Measurements from ENCODE around the gene PTPRK.
"Not testable (repeated sequence)": the region's sequence is repeated elsewhere in the genome, so short reads cannot be mapped to it uniquely, and the experiment has no call there.

Gene PTPRK

DNA sequence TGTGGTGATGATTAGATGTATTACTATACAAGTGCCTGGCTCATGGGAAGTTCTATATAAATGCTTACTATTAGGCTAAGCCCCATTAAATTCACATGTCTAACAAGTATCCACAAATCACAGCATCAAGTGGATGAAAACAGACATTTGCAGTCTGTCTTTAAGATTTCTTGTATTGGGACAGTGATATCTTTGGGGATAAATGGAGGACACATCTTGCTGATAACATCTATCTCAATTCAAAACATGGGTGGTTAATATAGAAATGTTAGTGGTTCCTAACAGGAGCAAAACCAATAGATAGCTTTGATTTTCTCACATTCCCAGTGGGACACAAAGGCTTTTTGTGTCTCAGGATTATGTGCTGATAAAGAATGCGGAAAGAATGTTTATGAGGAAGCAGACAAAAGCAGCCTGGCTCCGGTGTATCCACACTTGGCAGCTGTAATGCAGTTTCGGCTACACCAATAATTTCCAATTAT is 29.3 kb downstream of the PTPRK start:
- TF ChIP-seq, protein P1, sequence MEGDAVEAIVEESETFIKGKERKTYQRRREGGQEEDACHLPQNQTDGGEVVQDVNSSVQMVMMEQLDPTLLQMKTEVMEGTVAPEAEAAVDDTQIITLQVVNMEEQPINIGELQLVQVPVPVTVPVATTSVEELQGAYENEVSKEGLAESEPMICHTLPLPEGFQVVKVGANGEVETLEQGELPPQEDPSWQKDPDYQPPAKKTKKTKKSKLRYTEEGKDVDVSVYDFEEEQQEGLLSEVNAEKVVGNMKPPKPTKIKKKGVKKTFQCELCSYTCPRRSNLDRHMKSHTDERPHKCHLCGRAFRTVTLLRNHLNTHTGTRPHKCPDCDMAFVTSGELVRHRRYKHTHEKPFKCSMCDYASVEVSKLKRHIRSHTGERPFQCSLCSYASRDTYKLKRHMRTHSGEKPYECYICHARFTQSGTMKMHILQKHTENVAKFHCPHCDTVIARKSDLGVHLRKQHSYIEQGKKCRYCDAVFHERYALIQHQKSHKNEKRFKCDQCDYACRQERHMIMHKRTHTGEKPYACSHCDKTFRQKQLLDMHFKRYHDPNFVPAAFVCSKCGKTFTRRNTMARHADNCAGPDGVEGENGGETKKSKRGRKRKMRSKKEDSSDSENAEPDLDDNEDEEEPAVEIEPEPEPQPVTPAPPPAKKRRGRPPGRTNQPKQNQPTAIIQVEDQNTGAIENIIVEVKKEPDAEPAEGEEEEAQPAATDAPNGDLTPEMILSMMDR (IDR thresholded peaks at IDR 0.05; ENCODE audit: low read depth, low read length) = no peak
- DNase-seq (ENCODE audit: extremely low read depth, low read depth) = no peak

DNA sequence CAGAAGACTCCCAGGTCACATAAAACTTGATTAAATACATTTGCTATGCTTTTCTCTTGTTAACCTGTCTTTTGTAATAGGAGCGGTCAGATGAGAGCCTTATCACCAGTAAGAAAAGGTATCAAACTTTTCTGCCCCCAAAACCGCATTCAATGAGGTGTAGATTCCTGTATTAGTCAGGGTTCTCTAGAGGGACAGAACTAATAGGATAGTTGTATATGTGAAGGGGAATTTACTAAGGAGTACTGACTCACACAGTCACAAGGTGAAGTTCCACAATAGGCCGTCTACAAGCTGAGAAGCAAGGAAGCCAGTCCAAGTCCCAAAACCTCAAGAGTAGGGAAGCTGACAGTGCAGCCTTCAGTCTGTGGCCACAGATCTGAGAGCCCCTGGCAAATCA is 32.7 kb downstream of the PTPRK start:
- DNase-seq (ENCODE audit: extremely low read depth, low read depth) = no peak
- TF ChIP-seq, protein P1 (IDR thresholded peaks at IDR 0.05; ENCODE audit: low read depth, low read length) = no peak

DNA sequence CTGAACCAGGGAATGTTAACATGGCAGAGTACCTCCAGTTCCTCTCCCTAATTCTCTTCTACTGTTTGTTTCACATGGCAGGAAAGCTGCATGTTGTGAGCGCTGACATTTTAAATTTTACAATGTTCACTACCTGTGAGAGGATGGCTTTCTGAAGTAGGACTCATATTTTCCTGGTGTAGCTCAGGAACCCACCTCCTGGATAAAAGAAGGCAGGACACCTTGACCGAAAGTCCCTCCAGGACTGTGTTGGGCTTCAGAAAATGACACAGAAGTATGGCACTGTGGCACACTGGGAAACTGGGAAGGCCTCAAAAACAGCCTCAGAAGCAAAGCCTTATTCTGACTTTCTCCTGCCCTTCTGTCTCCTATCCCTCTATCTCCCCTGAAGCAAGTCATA is 33.3 kb downstream of the PTPRK start:
- TF ChIP-seq, protein P1 (IDR thresholded peaks at IDR 0.05; ENCODE audit: low read depth, low read length) = no peak; the same call in none of the 2 replicates
- no peak for DNase-seq (ENCODE audit: extremely low read depth, low read depth)

DNA sequence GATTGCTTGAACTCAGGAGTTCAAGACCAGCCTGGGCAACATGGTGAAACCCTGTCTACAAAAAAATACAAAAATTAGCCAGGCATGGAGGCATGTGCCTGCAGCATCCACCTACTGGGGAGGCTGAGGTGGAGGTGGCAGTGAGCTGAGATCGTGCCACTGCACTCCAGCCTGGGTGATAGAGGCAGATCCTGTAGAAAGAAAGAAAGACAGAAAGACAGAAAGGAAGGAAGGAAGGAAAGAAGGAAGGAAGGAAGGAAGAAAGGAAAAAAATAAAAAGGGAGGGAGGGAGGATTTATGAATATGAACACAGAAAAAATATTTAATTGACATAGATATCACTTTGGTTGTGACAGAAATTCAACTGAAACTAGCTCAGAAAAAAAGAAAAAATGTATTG is 33.8 kb downstream of the PTPRK start:
- DNase-seq (ENCODE audit: extremely low read depth, low read depth) = not testable (repeated sequence)

DNA sequence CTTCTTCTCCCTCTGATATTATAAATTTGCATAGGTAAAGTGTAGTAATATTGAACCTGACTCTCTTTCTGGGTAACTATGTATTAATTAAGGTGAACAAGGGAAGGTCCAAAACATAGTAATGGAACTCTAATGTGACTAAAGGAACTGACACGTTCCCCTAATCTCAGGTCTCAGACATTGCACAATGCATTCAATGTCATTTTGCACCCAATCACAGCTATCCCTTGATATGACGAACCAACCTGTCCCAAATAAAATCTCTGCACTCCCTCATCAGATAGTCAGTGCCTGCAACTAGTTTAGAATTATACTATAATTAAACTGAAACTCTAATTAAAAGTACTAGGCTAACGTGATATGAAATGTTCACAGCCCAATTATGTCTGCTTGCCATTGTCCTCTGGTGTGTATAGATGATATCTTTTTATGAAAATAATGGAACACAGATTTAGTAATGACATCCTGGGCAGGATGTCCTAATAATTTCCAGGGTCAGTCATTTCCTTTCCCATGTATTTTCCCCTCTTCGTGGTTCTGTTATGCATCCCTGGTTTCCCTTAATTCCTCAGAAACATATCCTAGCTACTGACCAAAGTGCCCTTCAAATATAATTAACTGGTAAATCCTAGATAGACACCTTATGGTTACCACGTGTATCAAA is 36.8 kb downstream of the PTPRK start:
- no peak for DNase-seq (ENCODE audit: extremely low read depth, low read depth)
- TF ChIP-seq, protein P1 (IDR thresholded peaks at IDR 0.05; ENCODE audit: low read depth, low read length) = no peak

DNA sequence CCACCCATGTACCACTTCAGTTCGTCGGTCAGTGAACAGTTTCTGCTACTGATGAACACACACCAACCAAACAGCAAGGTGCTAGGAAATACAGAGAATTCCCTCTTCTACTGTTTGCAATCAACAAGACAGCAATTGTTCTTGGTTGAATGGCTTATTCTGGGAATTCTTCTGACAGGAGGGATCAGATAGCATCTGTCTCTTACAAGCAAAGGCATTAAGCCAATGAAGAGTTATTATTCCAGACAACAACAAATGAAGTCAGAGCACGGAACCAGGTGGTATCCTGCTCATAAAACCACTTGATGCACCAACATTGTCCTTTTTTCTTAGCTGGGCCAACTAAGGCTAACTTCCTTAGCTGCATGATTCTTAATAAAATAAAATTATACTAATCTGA is 37.8 kb downstream of the PTPRK start:
- TF ChIP-seq, protein P1 (IDR thresholded peaks at IDR 0.05; ENCODE audit: low read depth, low read length) = no peak
- DNase-seq (ENCODE audit: extremely low read depth, low read depth) = no peak

DNA sequence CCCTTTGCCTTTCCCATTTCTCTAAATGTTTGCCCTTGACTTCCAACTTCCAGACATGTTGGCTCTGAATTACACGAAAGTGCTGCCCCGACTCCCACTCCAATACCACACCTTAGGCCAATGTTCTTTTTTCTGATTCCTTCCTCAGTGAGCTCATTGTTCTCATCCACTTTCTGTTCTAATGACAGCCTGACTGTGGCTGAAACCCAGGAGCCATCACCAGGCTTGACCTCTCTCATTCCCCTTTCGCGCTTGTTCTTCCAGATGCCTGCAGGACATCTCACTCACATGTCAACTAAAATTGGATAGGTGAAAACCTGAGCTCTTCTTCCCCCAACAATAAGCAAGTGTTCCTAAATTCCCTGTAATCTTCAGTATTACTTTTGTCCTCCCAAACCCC is 40.4 kb downstream of the PTPRK start:
- DNase-seq (ENCODE audit: extremely low read depth, low read depth) = no peak

More for the DNA sequence above, 40.4 kb downstream of the PTPRK start:
- TF ChIP-seq, protein P1 (IDR thresholded peaks at IDR 0.05; ENCODE audit: low read depth, low read length) = no peak

Data from AG09319 (cell line).